Esophagus muscularis mucosa (tissue), 4 donors: ENCODE data around the gene LHPP.

Source experiments
- EP300 ChIP-seq: sonication (generic); formaldehyde crosslinking; IDR thresholded peaks from one replicate; pipeline ENCODE4 v1.6.1; 2017; ENCODE audit warnings: antibody characterized with exemption
- POLR2A ChIP-seq: fragments of 450-650 bp; IDR thresholded peaks from one replicate; pipeline ENCODE4 v1.6.1; 2017; ENCODE audit warnings: antibody characterized with exemption, moderate library complexity, mild to moderate bottlenecking, low read depth
- TF ChIP-seq, protein P1 (sequence below), 3 experiments: fragments of 200-600 bp in 2 of 3; fragments of 450-650 bp in 1 of 3; sonication (generic) in 2 of 3; IDR thresholded peaks; one replicate each; pipeline ENCODE4 v1.5.1; 2017 to 2019; ENCODE audit warnings: antibody characterized with exemption in 3 of 3, mild to moderate bottlenecking in 2 of 3, moderate library complexity in 1 of 3

GRCh38 chr10:124600051-124600880, 138.6 kb downstream of the LHPP start:
- TF ChIP-seq POLR2A: no peak
- TF ChIP-seq EP300: no peak
- TF ChIP-seq, protein P1, sequence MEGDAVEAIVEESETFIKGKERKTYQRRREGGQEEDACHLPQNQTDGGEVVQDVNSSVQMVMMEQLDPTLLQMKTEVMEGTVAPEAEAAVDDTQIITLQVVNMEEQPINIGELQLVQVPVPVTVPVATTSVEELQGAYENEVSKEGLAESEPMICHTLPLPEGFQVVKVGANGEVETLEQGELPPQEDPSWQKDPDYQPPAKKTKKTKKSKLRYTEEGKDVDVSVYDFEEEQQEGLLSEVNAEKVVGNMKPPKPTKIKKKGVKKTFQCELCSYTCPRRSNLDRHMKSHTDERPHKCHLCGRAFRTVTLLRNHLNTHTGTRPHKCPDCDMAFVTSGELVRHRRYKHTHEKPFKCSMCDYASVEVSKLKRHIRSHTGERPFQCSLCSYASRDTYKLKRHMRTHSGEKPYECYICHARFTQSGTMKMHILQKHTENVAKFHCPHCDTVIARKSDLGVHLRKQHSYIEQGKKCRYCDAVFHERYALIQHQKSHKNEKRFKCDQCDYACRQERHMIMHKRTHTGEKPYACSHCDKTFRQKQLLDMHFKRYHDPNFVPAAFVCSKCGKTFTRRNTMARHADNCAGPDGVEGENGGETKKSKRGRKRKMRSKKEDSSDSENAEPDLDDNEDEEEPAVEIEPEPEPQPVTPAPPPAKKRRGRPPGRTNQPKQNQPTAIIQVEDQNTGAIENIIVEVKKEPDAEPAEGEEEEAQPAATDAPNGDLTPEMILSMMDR (IDR thresholded peaks at IDR 0.05): no peak
